Hematopoietic multipotent progenitor cell (in vitro differentiated cells): ENCODE results near the gene DVL1. TPM values are rescaled to one million over a fixed set of nuclear protein-coding genes. Genes with fewer than 3 reads are reported as not detected.
"Not testable (repeated sequence)": the region's sequence is repeated elsewhere in the genome, so short reads cannot be mapped to it uniquely, and the experiment has no call there.

Experiments
- DNase-seq, 3 donors: peaks; one replicate each; pipeline ENCODE4 v3.0.0-alpha.2; 2011 to 2015; ENCODE audit warnings: low read depth in 2 of 3, low spot score in 2 of 3
- total RNA-seq: library from RNA; depleted of rRNA; stranded (reverse); fragments of >200 nt; gene quantifications from one replicate; pipeline ENCODE4 v1.2.3, GENCODE V29; 2012

Gene DVL1
- 52.5 TPM for total RNA-seq

DNA sequence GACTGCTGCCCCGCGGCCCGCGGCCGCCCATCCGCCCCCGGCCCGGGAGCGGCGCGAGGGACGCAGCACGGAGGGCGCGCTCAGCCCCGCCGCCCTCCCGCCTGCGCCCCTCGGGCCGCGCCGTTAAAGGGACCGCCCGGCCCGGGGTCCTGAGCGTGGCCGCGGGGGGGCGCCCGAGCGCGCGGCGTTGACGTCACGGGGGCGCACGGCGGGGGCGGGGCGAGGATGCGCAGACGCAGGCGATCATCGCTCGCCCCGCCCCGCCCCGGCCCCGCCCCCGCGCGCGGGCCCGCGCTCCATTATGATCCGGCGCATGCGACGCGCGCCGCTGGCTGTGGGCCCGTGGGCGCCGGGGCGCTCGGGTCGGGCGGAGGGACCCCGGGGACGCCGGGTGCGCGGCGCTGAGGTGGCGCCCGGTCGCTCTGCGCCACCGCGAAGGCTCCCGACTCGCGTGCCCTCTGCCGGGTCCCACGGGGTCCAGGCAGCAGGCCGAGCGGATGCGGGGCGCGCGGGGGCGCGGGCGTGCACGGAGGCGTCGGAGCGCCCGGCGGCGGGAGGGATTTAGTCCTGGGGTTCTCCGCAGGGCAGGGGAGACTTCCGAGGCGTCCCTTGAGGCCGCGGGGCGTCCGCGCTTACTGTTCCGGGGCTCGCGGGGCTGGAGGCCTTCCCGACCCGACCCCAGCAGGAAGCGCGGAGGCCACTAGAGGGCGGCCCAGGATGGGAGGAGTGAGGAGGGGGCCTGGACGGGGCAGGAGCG is at the start of gene DVL1:
DVL1 (minus strand) TSS at position 163 of the 757 bp plus-strand sequence. CDS start 353 bp downstream, outside the sequence.
- peak; percentile 65 to 82 (median 75) for DNase-seq

DNA sequence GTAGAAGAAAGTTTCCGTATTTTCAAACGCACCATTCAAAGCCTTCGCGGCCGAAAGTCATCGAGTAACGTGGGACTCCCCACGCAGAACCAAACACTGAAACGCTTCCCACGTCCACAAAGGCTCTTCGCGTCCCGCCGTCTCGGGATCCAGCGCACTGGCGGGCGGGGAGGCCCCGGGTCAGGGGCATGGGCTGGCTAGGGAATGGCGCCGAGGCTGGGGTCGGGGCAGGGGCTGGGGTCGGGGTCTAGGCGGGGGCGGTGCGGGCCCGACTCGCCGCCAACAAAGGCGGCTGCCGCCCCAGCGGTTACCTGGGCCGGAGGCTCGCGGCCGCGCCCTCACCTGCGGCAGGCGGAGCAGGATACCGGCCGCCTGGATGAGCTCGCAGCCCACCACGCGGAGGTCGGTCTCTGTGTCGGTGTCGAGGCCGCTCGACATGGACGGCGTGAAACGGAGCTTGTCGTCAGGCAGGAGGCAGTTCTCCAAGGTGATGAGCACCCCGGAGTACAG is 49.5 kb upstream of the DVL1 start:
- no peak for DNase-seq

- no peak for DNase-seq
These were observed 48.8 kb upstream of the DVL1 start for GRCh38 chr1:1397839-1398523.

GRCh38 chr1:1395166-1395565 is 45.9 kb upstream of the DVL1 start:
- DNase-seq = no peak

GRCh38 chr1:1394116-1394515 is 44.9 kb upstream of the DVL1 start:
- DNase-seq = no peak

DNA sequence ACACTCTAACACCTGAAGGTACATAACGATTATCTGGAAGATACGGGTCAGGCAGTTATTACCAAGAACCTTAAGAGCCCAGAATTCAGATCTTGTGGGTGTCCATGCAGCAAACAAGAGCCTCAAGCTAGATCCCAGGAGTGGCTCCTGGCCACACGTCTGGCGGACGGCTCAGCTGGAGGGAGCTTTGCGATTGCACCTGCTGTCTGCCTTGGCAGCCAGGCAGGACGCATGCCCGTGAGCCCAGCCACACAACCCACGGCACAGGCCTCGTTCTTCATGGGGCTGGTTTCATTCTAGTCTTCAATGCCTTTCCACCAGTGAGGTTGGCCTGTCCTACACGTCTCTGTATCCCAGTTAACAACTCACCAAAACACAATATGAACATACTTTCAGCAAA is 44.2 kb upstream of the DVL1 start:
- no peak for DNase-seq

GRCh38 chr1:1393014-1393413 is 43.8 kb upstream of the DVL1 start:
- DNase-seq = no peak

- no peak for DNase-seq
These were observed 42.0 kb upstream of the DVL1 start for GRCh38 chr1:1391225-1391624.

DNA sequence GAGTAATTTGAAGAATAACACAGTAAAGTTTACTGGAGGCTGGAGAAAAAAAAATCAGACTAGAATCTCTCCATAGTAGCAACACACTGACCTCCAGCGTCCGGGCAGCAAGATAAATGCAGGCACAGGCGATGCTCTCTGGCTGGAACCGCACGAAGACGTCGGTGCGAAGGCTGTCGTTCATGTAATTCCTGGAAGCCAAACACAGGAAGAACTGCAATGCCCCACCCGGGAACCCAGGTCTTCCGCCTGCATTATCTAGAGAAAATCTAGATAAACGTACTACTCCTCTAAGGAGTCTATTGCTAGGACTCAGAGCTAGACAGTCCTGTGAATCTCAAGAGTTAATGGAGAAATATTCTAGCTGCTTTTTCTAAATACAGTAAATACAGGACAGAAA is 41.5 kb upstream of the DVL1 start:
- no peak for DNase-seq

DNA sequence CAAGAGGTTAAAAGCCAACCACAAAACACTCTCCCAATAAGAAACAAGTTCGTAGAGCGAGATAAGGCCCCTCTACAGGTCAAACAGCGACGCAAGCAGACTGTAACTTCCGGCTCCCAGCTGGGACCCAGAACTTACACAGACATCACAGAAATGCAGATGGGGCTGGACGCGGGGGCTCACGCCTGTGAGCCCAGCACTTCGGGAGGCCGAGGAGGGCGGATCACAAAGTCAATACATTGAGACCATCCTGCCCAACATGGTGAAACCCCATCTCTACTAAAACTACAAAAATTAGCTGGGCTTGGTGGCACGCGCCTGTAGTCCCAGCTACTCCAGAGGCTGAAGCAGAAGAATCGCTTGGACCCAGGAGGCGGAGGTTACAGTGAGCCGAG is 38.9 kb upstream of the DVL1 start:
- DNase-seq = no peak

DNA sequence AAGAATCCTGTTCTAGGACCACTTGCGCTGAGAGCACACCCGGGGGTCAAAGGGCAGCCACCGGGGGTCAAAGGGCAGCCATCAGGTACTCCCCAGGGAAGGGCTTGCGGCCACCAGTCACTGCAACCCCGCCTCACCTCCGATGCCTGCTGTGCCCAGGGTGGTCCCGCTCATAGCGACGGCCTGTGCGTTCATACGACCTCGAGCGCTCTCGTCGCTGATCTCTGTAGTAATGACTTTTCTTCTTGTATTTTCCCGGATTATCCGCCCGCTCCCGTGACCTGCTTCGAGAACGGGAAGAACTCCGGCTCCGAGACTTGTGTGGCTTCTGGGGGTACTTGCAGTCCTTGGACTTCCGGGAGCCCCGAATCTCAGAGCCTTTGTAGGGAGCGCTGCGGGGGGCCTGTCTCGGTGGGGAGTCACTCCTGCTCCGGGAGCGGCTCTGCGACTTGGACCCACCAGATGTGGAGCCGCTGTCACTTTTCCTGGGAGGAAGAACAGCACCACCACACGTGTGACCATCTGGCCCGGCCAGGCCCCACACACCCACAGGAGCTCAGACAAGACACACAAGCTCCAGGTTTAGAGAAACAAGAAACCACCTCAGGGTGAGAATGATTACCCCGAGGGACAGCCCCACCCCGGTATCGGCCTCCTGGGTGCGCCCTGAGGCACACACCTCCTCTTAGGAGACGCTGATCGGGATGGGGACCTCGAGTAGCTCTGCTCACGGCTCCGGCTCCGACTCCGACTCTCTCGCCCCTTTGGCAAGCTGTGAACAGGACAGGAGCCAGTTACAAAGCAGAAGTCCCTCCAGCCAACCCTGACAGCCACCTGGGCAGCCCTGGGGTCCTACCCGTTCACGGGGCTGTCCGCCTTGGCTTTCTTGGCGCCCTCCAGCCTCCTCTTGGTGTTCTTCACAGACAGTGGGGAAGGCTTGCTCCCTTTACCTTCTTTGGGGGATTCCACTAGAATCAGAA is 38.2 kb upstream of the DVL1 start:
- no peak for DNase-seq

DNA sequence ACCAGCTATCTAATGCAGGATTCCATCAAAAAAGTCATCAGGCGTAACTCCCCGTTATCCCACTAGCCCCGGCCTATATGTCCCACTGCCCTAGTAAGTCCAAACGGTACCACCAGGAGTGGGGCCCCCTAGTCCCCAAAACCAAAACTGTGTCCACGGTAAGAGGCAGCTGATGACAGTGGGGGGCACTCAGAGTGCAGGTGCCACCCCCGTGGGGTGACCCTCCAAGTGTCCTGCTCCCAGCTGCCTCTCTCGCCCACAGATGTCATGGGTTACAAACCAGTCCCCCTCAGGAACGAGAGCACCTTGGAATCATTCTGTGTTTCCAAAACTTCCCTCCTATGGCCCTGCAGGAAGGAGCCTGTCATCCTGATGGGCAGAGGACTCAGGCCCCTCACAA is 36.7 kb upstream of the DVL1 start:
- DNase-seq = no peak

- DNase-seq = not testable (repeated sequence)
These were observed 36.1 kb upstream of the DVL1 start for GRCh38 chr1:1385339-1385738.

DNA sequence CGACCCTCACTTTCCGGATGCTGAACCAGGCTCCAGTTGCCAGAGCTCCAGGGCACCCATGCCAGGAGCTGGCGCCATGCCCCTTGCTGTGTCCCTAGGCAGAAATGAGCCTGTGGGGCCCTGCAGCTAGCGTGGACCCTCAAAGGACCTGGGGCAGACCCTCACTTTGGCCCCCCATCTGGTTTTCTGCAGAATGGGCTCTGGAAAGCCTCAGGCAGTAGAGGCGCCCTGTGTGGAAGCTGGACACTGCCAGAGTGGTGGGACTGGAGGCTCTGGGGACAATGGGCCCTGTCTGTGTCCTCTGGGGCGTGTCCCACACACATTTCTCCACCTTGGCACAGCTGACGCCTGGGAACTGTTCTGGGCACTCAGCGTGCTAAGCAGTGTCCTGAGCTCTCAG is 32.1 kb upstream of the DVL1 start:
- no peak for DNase-seq

GRCh38 chr1:1380860-1381259 is 31.6 kb upstream of the DVL1 start:
- DNase-seq = no peak

GRCh38 chr1:1377540-1378205 is 28.5 kb upstream of the DVL1 start:
- DNase-seq = no peak

DNA sequence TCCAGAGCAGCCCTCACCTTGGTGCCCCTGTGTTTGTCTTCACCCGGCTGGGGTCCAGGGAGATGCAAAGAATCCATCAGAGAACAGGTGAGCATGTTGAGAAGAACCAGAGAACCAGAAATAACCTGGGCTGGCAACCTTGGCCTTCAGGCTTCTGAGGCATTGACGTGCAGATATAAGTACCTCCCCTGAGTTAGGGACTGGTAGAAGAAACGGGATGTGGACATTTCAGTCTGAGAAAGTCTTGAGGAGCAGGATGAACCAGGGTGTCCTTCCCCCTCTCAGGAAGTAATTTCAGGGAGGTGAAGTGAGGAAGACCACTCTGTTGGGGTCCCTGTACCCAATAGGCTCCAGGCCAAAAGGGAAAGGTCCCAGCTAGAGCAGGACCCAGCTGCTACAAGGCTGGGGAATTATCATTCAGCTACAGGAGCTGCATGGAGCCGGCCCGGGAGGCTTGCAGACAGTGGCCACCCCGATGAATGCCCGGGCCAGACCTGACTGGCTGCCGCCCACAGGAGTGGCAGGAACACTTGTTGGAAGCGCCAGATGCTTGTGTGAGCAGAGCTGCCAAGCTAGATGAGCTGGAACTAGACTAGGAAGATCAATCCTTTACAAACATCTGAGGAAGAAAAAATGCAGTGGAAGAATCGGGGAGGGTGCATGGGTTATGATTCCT is 27.5 kb upstream of the DVL1 start:
- DNase-seq = no peak

- peak; percentile 93 to 100 (median 100) for DNase-seq
These were observed 25.9 kb upstream of the DVL1 start, which contains the start of gene AURKAIP1 for GRCh38 chr1:1374929-1375662. Gene AURKAIP1, minus strand, starts transcription at chr1:1375207. Its CDS starts 451 bp downstream, at chr1:1374756.

- DNase-seq = no peak
These were observed 25.3 kb upstream of the DVL1 start for GRCh38 chr1:1374589-1374928.
